HepG2 (cell line): Measurements from ENCODE around the gene STKLD1. TPM values are rescaled to one million over a fixed set of nuclear protein-coding genes. Genes with fewer than 3 reads are reported as not detected.

Experiments
- AFF4 ChIP-seq: sonication (generic); formaldehyde crosslinking; IDR thresholded peaks from 2 replicates; pipeline ENCODE4 v1.4.0; 2020; ENCODE audit warnings: missing genetic modification reagents
- ATF1 ChIP-seq: IDR thresholded peaks from 2 replicates; pipeline ENCODE4 v1.6.1; 2016; ENCODE audit warnings: mild to moderate bottlenecking, control low read depth
- E2F2 ChIP-seq: sonication (generic); formaldehyde crosslinking; IDR thresholded peaks from 2 replicates; pipeline ENCODE4 v1.4.0; 2020; ENCODE audit warnings: missing genetic modification reagents, borderline replicate concordance
- ELF1 ChIP-seq: sonication (generic); formaldehyde crosslinking; IDR thresholded peaks from 2 replicates; pipeline ENCODE4 v1.4.0; 2020; ENCODE audit warnings: missing genetic modification reagents
- ETV5 ChIP-seq: IDR thresholded peaks from 2 replicates; pipeline ENCODE4 v1.6.1; 2018; ENCODE audit warnings: missing biosample characterization, missing genetic modification reagents, inconsistent platforms, borderline replicate concordance
- FIP1L1 ChIP-seq: fragments of 200-400 bp; formaldehyde crosslinking; IDR thresholded peaks from 2 replicates; pipeline ENCODE4 v1.6.1; 2018; ENCODE audit warnings: low read depth, mild to moderate bottlenecking, low read length, moderate library complexity, borderline replicate concordance; ENCODE audit not compliant: insufficient read depth
- HMGA1 ChIP-seq: sonication (generic); formaldehyde crosslinking; conservative IDR thresholded peaks from 2 replicates; pipeline ENCODE4 v1.4.0; 2020; ENCODE audit warnings: missing genetic modification reagents
- IRF2 ChIP-seq: IDR thresholded peaks from 2 replicates; pipeline ENCODE4 v1.6.1; 2018; ENCODE audit warnings: missing genetic modification reagents, missing compliant biosample characterization
- ISL2 ChIP-seq: sonication (generic); formaldehyde crosslinking; IDR thresholded peaks from 2 replicates; pipeline ENCODE4 v1.5.0; 2020; ENCODE audit warnings: missing genetic modification reagents
- POGK ChIP-seq: sonication (generic); formaldehyde crosslinking; conservative IDR thresholded peaks from 2 replicates; pipeline ENCODE4 v1.8.0; 2022; ENCODE audit warnings: mild to moderate bottlenecking, moderate library complexity, missing genetic modification reagents
- POLR2G ChIP-seq: fragments of 200-400 bp; formaldehyde crosslinking; IDR thresholded peaks from 2 replicates; pipeline ENCODE4 v1.6.1; 2018; ENCODE audit warnings: mild to moderate bottlenecking, low read depth, low read length, moderate library complexity
- RAD21 ChIP-seq: fragments of 450-650 bp; formaldehyde crosslinking; IDR thresholded peaks from 2 replicates; pipeline ENCODE4 v1.5.0; 2020; ENCODE audit warnings: mild to moderate bottlenecking
- RBFOX2 ChIP-seq: fragments of 200-400 bp; formaldehyde crosslinking; IDR thresholded peaks from 2 replicates; pipeline ENCODE4 v1.6.1; 2017; ENCODE audit warnings: low read depth, mild to moderate bottlenecking, low read length
- SP1 ChIP-seq, 2 experiments: fragments of 450-650 bp in 1 of 2; sonication (generic) in 1 of 2; formaldehyde crosslinking in 1 of 2; IDR thresholded peaks; 2 replicates each; pipeline versions ENCODE4 v1.4.0 to v1.6.1; 2016 to 2020; ENCODE audit warnings: missing genetic modification reagents in 1 of 2
- TFDP1 ChIP-seq: IDR thresholded peaks from 2 replicates; pipeline ENCODE4 v1.6.1; 2016; ENCODE audit warnings: missing compliant biosample characterization, missing genetic modification reagents, borderline replicate concordance
- ZFP36L1 ChIP-seq: sonication (generic); formaldehyde crosslinking; IDR thresholded peaks from 2 replicates; pipeline ENCODE4 v1.8.0; 2022; ENCODE audit warnings: mild to moderate bottlenecking, missing genetic modification reagents, moderate library complexity
- ZNF264 ChIP-seq: sonication (generic); formaldehyde crosslinking; IDR thresholded peaks from 2 replicates; pipeline ENCODE4 v1.4.0; 2020; ENCODE audit warnings: missing genetic modification reagents
- ZNF333 ChIP-seq: sonication (generic); formaldehyde crosslinking; IDR thresholded peaks from 2 replicates; pipeline ENCODE4 v1.4.0; 2020; ENCODE audit warnings: mild to moderate bottlenecking, missing genetic modification reagents, borderline replicate concordance
- ZNF546 ChIP-seq: sonication (generic); formaldehyde crosslinking; conservative IDR thresholded peaks from 2 replicates; pipeline ENCODE4 v1.8.1; 2023; ENCODE audit warnings: mild to moderate bottlenecking, missing genetic modification reagents
- ZNF589 ChIP-seq: sonication (generic); formaldehyde crosslinking; conservative IDR thresholded peaks from 2 replicates; pipeline ENCODE4 v1.8.0; 2022; ENCODE audit warnings: mild to moderate bottlenecking, moderate library complexity, missing genetic modification reagents
- ZSCAN12 ChIP-seq: sonication (generic); formaldehyde crosslinking; IDR thresholded peaks from 2 replicates; pipeline ENCODE4 v1.9.0; 2021; ENCODE audit warnings: mild to moderate bottlenecking, missing genetic modification reagents
- polyA plus RNA-seq, 8 experiments: library from polyadenylated mRNA; depleted of rRNA in 3 of 8; stranded (reverse) in 7 of 8; unstranded in 1 of 8; fragments of >200 nt; fragmentation: Illumina TruSeq in 4 of 8; extraction: Trizol in 4 of 8; gene quantifications; 2 replicates each; pipeline versions ENCODE4 v1.2.1 to v1.2.3, GENCODE V29; 2011 to 2016; ENCODE audit warnings: low read depth in 4 of 8, missing spikeins in 1 of 8, mixed read lengths in 1 of 8; ENCODE audit not compliant: insufficient read depth in 1 of 8
- total RNA-seq, 5 experiments: library from RNA; depleted of rRNA; stranded (reverse); fragments of >200 nt; fragmentation: Illumina TruSeq; extraction: Trizol; gene quantifications; 2 replicates each; pipeline ENCODE4 v1.2.3, GENCODE V29; 2016; ENCODE audit warnings: low read depth in 1 of 5

Gene STKLD1
- total and polyA plus RNA-seq, 2 of the 13 experiments (the other 11 are each of a cell fraction or from before 2014, with no cell fraction given), result 1.5 to 2.2 TPM

- TF ChIP-seq E2F2 (CRISPR knock-in tag), result no peak; the same call in 1 of the 2 replicates
- peak; percentile 94 for TF ChIP-seq RBFOX2
- TF ChIP-seq POLR2G, result peak; percentile 85
- TF ChIP-seq ZFP36L1 (CRISPR knock-in tag), result peak; percentile 62; the same call in 1 of the 2 replicates
- TF ChIP-seq TFDP1 (CRISPR knock-in tag), result peak; percentile 80; the same call in 1 of the 2 replicates
- TF ChIP-seq ZNF333 (CRISPR knock-in tag), result peak; percentile 67; the same call in 1 of the 2 replicates
- TF ChIP-seq IRF2 (CRISPR knock-in tag), result peak; percentile 96
- TF ChIP-seq SP1 (IDR thresholded peaks at IDR 0.05), result no peak
- peak; percentile 91 for TF ChIP-seq SP1 (CRISPR knock-in tag; IDR thresholded peaks at IDR 0.05)
- peak; percentile 50; the same call in 1 of the 2 replicates for TF ChIP-seq AFF4 (CRISPR knock-in tag)
- TF ChIP-seq ISL2 (CRISPR knock-in tag), result peak; percentile 79
- TF ChIP-seq ZNF264 (CRISPR knock-in tag), result peak; percentile 79
- peak; percentile 26; the same call in 1 of the 2 replicates for TF ChIP-seq ZSCAN12 (CRISPR knock-in tag)
- TF ChIP-seq ATF1 (CRISPR knock-in tag), result no peak
- peak; percentile 92 for TF ChIP-seq POGK (CRISPR knock-in tag)
- no peak for TF ChIP-seq HMGA1 (CRISPR knock-in tag)
- peak; percentile 55; the same call in 1 of the 2 replicates for TF ChIP-seq RAD21 (CRISPR knock-in tag)
- TF ChIP-seq FIP1L1, result no peak; the same call in 1 of the 2 replicates
- TF ChIP-seq ELF1 (CRISPR knock-in tag), result peak; percentile 83
- peak; percentile 95 for TF ChIP-seq ZNF589
- 0 out of 2 replicates have a peak, but pooled peaks have one; percentile 39 for TF ChIP-seq ZNF546 (CRISPR knock-in tag)
- peak; percentile 99 for TF ChIP-seq ETV5 (CRISPR knock-in tag)
Observed at GRCh38 chr9:133335924-133336811, 40.0 kb upstream of the STKLD1 start, which contains the start of gene SURF6 (continued).
